OCI-LY1 (cell line): ENCODE measurements around the gene SELENOO.

Experiments
- EZH2 ChIP-seq: fragments of 200-600 bp; sonication (generic), shearing (Covaris generic); IDR thresholded peaks from 2 replicates; pipeline ENCODE4 v1.8.0; 2017; ENCODE audit warnings: borderline replicate concordance, mixed run types, mild to moderate bottlenecking, antibody characterized with exemption, low read length, moderate library complexity, mixed read lengths
- TF ChIP-seq, protein P1 (sequence below): fragments of 200-600 bp; sonication (generic), shearing (Covaris generic); IDR thresholded peaks from 2 replicates; pipeline ENCODE4 v1.5.1; 2017; ENCODE audit warnings: mild to moderate bottlenecking, antibody characterized with exemption, low read length, moderate library complexity, mixed read lengths

GRCh38 chr22:50161508-50162390 lies 39.1 kb upstream of the SELENOO start:
- TF ChIP-seq, protein P1, sequence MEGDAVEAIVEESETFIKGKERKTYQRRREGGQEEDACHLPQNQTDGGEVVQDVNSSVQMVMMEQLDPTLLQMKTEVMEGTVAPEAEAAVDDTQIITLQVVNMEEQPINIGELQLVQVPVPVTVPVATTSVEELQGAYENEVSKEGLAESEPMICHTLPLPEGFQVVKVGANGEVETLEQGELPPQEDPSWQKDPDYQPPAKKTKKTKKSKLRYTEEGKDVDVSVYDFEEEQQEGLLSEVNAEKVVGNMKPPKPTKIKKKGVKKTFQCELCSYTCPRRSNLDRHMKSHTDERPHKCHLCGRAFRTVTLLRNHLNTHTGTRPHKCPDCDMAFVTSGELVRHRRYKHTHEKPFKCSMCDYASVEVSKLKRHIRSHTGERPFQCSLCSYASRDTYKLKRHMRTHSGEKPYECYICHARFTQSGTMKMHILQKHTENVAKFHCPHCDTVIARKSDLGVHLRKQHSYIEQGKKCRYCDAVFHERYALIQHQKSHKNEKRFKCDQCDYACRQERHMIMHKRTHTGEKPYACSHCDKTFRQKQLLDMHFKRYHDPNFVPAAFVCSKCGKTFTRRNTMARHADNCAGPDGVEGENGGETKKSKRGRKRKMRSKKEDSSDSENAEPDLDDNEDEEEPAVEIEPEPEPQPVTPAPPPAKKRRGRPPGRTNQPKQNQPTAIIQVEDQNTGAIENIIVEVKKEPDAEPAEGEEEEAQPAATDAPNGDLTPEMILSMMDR, result no peak
- TF ChIP-seq EZH2, result no peak
